ENCODE measurements around the gene ZNF274. TPM values are rescaled to one million over a fixed set of nuclear protein-coding genes. Genes with fewer than 3 reads are reported as not detected.
A peak's percentile ranks its signal among the peaks of the same experiment; 100 is the strongest.

The ZNF274 gene
- total RNA-seq, 2 donors from 2014 or later: 23.2 to 24.9 TPM

DNA sequence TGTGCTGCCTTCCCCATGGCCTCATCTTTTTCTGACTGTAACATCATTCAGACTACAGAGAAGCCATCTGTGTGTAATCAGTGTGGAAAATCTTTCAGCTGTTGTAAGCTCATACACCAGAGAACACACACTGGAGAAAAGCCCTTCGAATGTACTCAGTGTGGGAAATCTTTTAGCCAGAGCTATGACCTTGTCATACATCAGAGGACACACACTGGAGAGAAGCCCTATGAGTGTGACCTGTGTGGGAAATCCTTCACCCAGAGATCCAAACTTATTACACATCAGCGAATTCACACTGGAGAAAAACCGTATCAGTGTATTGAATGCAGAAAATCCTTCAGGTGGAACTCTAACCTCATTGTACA is 78.7 kb downstream of the ZNF274 start:
- Histone ChIP-seq H3K9me3 (ENCODE audit: control insufficient read depth, low read length) (peaks cover 100% of the 10 kb centered on the region), H3K27ac (ENCODE audit: low read depth, low read length) (no peak overlapping the region), H3K27me3 (ENCODE audit: control insufficient read depth, insufficient read depth, low read length, poor library complexity, severe bottlenecking) (no peaks in the 10 kb centered on the region), H3K9ac (ENCODE audit: extremely low read depth, low read length, poor library complexity, severe bottlenecking) (no peak overlapping the region), H3K36me3 (ENCODE audit: control insufficient read depth, insufficient read depth, low read length) (peaks cover 93% of the 10 kb centered on the region), H3K4me3 (ENCODE audit: low read length) (peak overlapping the region; percentile 72), H3K4me1 (ENCODE audit: control insufficient read depth, insufficient read depth, low read length) (no peaks in the 10 kb centered on the region)
- 91 to 94% methylated on average over 3 of the region's 3 CpGs for WGBS, 2 experiments (ENCODE audit: insufficient coverage in 1 of 2, insufficient read length in 1 of 2)
- TF ChIP-seq, protein P1, sequence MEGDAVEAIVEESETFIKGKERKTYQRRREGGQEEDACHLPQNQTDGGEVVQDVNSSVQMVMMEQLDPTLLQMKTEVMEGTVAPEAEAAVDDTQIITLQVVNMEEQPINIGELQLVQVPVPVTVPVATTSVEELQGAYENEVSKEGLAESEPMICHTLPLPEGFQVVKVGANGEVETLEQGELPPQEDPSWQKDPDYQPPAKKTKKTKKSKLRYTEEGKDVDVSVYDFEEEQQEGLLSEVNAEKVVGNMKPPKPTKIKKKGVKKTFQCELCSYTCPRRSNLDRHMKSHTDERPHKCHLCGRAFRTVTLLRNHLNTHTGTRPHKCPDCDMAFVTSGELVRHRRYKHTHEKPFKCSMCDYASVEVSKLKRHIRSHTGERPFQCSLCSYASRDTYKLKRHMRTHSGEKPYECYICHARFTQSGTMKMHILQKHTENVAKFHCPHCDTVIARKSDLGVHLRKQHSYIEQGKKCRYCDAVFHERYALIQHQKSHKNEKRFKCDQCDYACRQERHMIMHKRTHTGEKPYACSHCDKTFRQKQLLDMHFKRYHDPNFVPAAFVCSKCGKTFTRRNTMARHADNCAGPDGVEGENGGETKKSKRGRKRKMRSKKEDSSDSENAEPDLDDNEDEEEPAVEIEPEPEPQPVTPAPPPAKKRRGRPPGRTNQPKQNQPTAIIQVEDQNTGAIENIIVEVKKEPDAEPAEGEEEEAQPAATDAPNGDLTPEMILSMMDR (conservative IDR thresholded peaks at IDR 0.05): no peak
- H3K27ac Mint-ChIP-seq: no peak overlapping the region
- H3K9me3 Mint-ChIP-seq: peaks cover 100% of the 10 kb centered on the region
- no peak overlapping the region for H3K4me3 Mint-ChIP-seq
- H3K36me3 Mint-ChIP-seq (ENCODE audit: low read depth): peaks cover 96% of the 10 kb centered on the region
- no peaks in the 10 kb centered on the region for H3K4me1 Mint-ChIP-seq
- DNase-seq: no peak
- H3K27me3 Mint-ChIP-seq (ENCODE audit: insufficient read depth): no peaks in the 10 kb centered on the region

DNA sequence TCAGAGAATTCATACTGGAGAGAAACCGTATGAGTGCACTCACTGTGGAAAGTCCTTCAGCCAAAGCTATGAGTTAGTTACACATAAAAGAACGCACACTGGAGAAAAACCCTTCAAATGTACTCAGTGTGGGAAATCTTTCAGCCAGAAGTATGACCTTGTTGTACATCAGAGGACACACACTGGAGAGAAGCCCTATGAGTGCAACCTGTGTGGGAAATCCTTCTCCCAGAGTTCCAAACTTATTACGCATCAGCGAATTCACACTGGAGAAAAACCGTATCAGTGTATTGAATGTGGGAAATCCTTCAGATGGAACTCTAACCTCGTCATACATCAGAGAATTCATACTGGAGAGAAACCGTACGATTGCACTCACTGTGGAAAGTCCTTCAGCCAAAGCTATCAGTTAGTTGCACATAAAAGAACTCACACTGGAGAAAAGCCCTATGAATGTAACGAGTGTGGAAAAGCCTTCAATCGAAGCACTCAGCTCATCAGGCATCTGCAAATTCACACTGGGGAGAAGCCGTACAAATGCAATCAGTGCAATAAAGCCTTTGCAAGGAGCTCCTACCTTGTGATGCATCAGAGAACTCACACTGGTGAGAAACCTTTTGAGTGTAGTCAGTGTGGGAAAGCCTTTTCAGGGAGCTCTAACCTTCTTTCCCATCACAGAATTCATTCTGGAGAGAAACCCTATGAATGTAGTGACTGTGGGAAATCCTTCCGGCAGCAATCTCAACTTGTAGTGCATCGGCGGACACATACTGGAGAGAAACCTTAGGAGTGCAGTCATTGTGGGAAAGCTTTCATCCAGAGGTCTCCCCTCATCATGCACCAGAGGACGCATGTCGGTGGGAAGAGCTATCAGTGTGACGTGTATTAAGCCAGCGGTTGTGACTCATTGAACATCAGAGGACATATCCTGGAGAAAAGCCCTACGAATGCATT is 79.4 kb downstream of the ZNF274 start:
- Histone ChIP-seq H3K36me3 (ENCODE audit: control insufficient read depth, insufficient read depth, low read length) (peaks cover 93% of the 10 kb centered on the region), H3K4me1 (ENCODE audit: control insufficient read depth, insufficient read depth, low read length) (no peaks in the 10 kb centered on the region), H3K27me3 (ENCODE audit: control insufficient read depth, insufficient read depth, low read length, poor library complexity, severe bottlenecking) (no peaks in the 10 kb centered on the region), H3K9me3 (ENCODE audit: control insufficient read depth, low read length) (peaks cover 100% of the 10 kb centered on the region), H3K9ac (ENCODE audit: extremely low read depth, low read length, poor library complexity, severe bottlenecking) (no peak overlapping the region), H3K4me3 (ENCODE audit: low read length) (peak overlapping the region; percentile 72), H3K27ac (ENCODE audit: low read depth, low read length) (no peak overlapping the region)
- peaks cover 96% of the 10 kb centered on the region for H3K36me3 Mint-ChIP-seq (ENCODE audit: low read depth)
- DNase-seq: no peak
- TF ChIP-seq, protein P1 (conservative IDR thresholded peaks at IDR 0.05): no peak
- H3K27me3 Mint-ChIP-seq (ENCODE audit: insufficient read depth): no peaks in the 10 kb centered on the region
- H3K27ac Mint-ChIP-seq: no peak overlapping the region
- H3K4me3 Mint-ChIP-seq: no peak overlapping the region
- peaks cover 100% of the 10 kb centered on the region for H3K9me3 Mint-ChIP-seq
- WGBS, 2 experiments (ENCODE audit: insufficient coverage in 1 of 2, insufficient read length in 1 of 2): 93 to 94% methylated on average over 18 to 19 of the region's 19 CpGs
- H3K4me1 Mint-ChIP-seq: no peaks in the 10 kb centered on the region

DNA sequence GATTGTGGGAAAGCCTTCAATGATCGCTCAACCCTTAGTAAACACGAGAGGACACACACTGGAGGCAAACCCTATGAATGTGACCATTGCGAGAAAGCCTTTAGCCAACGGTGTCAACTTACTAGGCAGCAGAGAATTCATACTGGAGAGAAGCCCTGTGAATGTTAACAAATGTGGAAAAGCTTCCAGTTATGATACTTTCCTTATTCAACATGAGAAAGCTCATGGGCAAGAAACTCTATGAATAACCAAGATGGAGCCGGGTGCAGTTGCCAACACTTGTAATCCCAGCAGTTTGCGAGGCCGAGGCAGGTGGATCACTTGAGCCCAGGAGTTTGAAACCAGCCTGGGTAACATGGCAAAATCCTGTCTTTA is 80.0 kb downstream of the ZNF274 start:
- DNase-seq: no peak
- H3K27me3 ChIP-seq (ENCODE audit: control insufficient read depth, insufficient read depth, low read length, poor library complexity, severe bottlenecking): no peaks in the 10 kb centered on the region
- Mint-ChIP-seq H3K36me3 (ENCODE audit: low read depth) (peaks cover 95% of the 10 kb centered on the region), H3K27ac (no peak overlapping the region), H3K4me3 (no peak overlapping the region), H3K4me1 (no peaks in the 10 kb centered on the region), H3K9me3 (peaks cover 100% of the 10 kb centered on the region), H3K27me3 (ENCODE audit: insufficient read depth) (no peaks in the 10 kb centered on the region)
- peaks cover 99% of the 10 kb centered on the region for H3K9me3 ChIP-seq (ENCODE audit: control insufficient read depth, low read length)
- H3K36me3 ChIP-seq (ENCODE audit: control insufficient read depth, insufficient read depth, low read length): peaks cover 88% of the 10 kb centered on the region
- peak overlapping the region; percentile 72 for H3K4me3 ChIP-seq (ENCODE audit: low read length)
- TF ChIP-seq, protein P1 (conservative IDR thresholded peaks at IDR 0.05): no peak
- H3K4me1 ChIP-seq (ENCODE audit: control insufficient read depth, insufficient read depth, low read length): no peaks in the 10 kb centered on the region
- H3K27ac ChIP-seq (ENCODE audit: low read depth, low read length): no peak overlapping the region
- WGBS, 2 experiments (ENCODE audit: insufficient coverage in 1 of 2, insufficient read length in 1 of 2): 93 to 97% methylated on average over 7 of the region's 7 CpGs
- H3K9ac ChIP-seq (ENCODE audit: extremely low read depth, low read length, poor library complexity, severe bottlenecking): no peak overlapping the region

Other genes with a start within 250 kb of the ZNF274 start
- 10 to 100 TPM; 21.5 to 29.6 TPM for gene ZNF418, start 247.7 kb upstream of the ZNF274 start, total RNA-seq
- gene ZNF256, start 235.4 kb upstream of the ZNF274 start, total RNA-seq: 10 to 100 TPM; 10.4 to 11.0 TPM
- gene C19orf18, start 208.5 kb upstream of the ZNF274 start, total RNA-seq: under 1 TPM; 0.40 to 0.51 TPM
- gene ZNF606, start 180.2 kb upstream of the ZNF274 start, total RNA-seq: 10 to 100 TPM; 25.8 to 34.7 TPM
- 1 to 10 TPM; 1.5 to 2.2 TPM for gene ZSCAN1, start 149.0 kb upstream of the ZNF274 start, total RNA-seq
- gene ZNF135, start 123.8 kb upstream of the ZNF274 start, total RNA-seq: 10 to 100 TPM in 1 of 2 donors, 1 to 10 TPM in 1; 9.3 to 12.0 TPM
- gene ZSCAN18, start 84.8 kb upstream of the ZNF274 start, total RNA-seq: 100 to 1,000 TPM in 1 of 2 donors, 10 to 100 TPM in 1; 68.2 to 112 TPM
- gene ZNF329, start 32.3 kb upstream of the ZNF274 start, total RNA-seq: 10 to 100 TPM; 16.7 to 24.7 TPM
- gene ZNF544, start 45.9 kb downstream of the ZNF274 start, total RNA-seq: 10 to 100 TPM; 65.7 to 80.2 TPM
- gene ZNF8, start 95.9 kb downstream of the ZNF274 start, total RNA-seq: 10 to 100 TPM; 14.4 to 16.1 TPM
- 10 to 100 TPM; 27.5 to 28.0 TPM for gene ERVK3-1, start 122.3 kb downstream of the ZNF274 start, total RNA-seq
- gene ZSCAN22, start 143.9 kb downstream of the ZNF274 start, total RNA-seq: 1 to 10 TPM; 3.8 TPM
- 10 to 100 TPM; 12.6 to 16.4 TPM for gene A1BG, start 170.4 kb downstream of the ZNF274 start, total RNA-seq
- gene ZNF497, start 179.7 kb downstream of the ZNF274 start, total RNA-seq: 1 to 10 TPM; 5.2 to 5.9 TPM
- gene ZNF837, start 198.0 kb downstream of the ZNF274 start, total RNA-seq: 1 to 10 TPM; 3.1 to 3.8 TPM
- 1,000 to 10,000 TPM in 1 of 2 donors, 100 to 1,000 TPM in 1; 896 to 1,039 TPM for gene RPS5, start 204.2 kb downstream of the ZNF274 start, total RNA-seq
- under 1 TPM; 0.82 to 0.92 TPM for gene RNF225, start 212.6 kb downstream of the ZNF274 start, total RNA-seq
- gene ZNF584, start 225.6 kb downstream of the ZNF274 start, total RNA-seq: 10 to 100 TPM; 10.3 to 14.8 TPM